ENCODE measurements around the gene BNC2.

BNC2 gene

DNA sequence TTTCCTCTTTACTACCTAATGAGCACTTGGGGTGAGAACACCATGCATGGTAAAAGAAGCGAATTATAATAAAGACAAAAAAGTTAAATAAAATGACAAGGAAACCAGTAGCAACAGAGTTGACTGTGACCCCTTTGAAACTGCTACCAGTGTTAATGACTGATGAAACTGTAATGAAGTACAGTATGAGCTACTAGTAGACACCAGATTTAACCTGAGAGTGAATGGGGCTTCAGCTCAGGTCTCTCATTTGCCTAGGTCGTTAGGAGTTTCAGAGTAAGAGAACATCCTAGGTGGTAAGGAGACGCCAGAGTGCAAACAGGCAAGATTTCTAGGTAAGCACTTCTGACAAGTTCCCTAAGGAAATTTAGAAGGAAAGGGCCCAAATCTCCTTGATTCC lies 346.4 kb downstream of the BNC2 start:
- TF ChIP-seq, protein P1, sequence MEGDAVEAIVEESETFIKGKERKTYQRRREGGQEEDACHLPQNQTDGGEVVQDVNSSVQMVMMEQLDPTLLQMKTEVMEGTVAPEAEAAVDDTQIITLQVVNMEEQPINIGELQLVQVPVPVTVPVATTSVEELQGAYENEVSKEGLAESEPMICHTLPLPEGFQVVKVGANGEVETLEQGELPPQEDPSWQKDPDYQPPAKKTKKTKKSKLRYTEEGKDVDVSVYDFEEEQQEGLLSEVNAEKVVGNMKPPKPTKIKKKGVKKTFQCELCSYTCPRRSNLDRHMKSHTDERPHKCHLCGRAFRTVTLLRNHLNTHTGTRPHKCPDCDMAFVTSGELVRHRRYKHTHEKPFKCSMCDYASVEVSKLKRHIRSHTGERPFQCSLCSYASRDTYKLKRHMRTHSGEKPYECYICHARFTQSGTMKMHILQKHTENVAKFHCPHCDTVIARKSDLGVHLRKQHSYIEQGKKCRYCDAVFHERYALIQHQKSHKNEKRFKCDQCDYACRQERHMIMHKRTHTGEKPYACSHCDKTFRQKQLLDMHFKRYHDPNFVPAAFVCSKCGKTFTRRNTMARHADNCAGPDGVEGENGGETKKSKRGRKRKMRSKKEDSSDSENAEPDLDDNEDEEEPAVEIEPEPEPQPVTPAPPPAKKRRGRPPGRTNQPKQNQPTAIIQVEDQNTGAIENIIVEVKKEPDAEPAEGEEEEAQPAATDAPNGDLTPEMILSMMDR (IDR thresholded peaks at IDR 0.05; ENCODE audit: borderline replicate concordance, control extremely low read depth, extremely low read depth, insufficient read depth, missing control alignments): no peak
- in situ Hi-C loops (cut with MboI; ENCODE audit: low sequenced_read_pairs, unreplicated experiment): no loop called here
- DNase-seq (ENCODE audit: low spot score): no peak

DNA sequence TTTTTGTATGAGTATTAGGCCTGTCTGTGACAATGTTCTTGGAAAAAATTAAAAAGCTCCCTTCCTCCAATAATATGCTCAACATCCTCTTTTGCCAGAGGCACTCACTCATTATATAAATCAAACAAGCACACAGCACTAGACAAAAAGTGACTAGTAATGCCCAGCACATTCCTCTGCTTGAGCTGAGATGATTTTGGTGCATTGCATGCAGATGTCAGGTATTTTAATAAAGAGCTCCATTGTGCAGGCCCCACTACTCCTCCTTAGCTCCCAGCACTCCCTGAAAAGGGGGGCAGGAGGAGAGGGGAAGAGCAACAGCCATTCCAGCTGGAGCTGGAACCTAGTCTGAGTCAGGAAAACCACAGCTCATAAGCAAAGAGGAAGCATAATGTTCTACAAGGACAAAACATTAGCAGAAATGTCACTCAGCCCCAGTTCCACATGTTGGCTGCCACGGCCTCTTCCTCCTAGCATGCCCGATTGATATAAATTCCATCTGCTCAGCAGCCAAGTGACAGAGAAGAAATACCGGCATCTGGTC lies 348.5 kb downstream of the BNC2 start:
- no peak for DNase-seq (ENCODE audit: low spot score)
- in situ Hi-C loops (cut with MboI; ENCODE audit: low sequenced_read_pairs, unreplicated experiment): no loop called here
- TF ChIP-seq, protein P1 (IDR thresholded peaks at IDR 0.05; ENCODE audit: borderline replicate concordance, control extremely low read depth, extremely low read depth, insufficient read depth, missing control alignments): no peak

DNA sequence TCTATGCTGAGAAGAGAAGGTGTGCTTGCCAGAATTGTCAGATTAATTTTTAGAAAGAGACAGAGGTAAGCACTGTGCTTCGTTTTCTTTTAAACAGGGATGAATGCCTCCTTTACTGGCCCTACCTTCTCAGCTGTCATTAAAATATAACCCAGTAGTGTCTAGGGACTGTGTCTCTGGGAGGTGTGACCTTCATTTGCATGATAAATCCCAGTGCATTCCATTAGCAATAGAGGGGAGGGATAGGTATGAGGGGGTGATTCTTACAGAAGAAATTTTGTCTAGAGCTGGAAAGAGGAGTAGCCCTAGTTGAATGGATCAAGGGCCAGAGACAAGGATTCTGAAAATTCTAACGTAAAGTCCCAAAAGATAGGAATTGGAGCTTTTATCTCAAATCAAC lies 351.5 kb downstream of the BNC2 start:
- in situ Hi-C loops (cut with MboI; ENCODE audit: low sequenced_read_pairs, unreplicated experiment): no loop called here
- no peak for DNase-seq (ENCODE audit: low spot score)
- TF ChIP-seq, protein P1 (IDR thresholded peaks at IDR 0.05; ENCODE audit: borderline replicate concordance, control extremely low read depth, extremely low read depth, insufficient read depth, missing control alignments): no peak

DNA sequence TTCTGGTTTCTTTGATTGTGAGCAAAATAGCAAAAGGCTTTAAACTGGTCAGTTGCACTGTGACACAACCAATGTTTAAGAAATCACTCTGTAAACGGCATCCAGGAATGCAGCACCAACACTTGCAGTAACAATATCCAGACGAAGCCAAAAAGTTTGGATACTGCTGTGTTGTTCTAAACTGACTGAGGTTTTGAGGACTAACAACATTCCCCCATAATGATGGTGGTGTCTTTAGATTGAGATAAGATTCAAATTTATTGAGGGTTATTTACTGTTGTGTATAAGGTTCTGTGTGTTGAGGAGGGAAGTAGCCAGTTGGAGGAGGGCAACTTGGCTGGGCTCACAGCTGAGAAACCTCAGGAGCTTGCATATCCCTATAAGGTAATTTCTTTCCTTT lies 353.6 kb downstream of the BNC2 start:
- TF ChIP-seq, protein P1 (IDR thresholded peaks at IDR 0.05; ENCODE audit: borderline replicate concordance, control extremely low read depth, extremely low read depth, insufficient read depth, missing control alignments): no peak
- no peak for DNase-seq (ENCODE audit: low spot score)
- in situ Hi-C loops (cut with MboI; ENCODE audit: low sequenced_read_pairs, unreplicated experiment): no loop called here

DNA sequence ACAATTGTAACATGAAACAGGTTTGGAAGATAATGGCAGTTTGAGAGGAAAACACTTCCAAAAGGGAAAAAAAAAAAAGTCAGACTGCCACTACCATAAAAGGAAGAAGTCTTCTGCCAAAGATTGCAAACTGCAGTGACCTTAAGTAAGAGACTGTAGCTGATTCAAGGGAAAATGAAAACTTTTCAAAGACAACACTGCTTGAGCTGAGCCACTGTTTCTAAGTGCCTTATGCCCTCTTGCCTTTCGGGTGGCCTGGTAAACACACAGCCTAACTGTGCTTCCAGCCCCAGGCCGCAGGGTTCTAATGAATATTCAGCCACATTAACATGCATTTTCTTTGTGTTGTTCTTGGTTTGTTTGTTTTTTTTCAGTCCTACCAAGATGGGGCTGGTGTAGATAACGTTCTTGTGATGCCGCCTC lies 354.6 kb downstream of the BNC2 start:
- TF ChIP-seq, protein P1 (IDR thresholded peaks at IDR 0.05; ENCODE audit: borderline replicate concordance, control extremely low read depth, extremely low read depth, insufficient read depth, missing control alignments): no peak
- no peak for DNase-seq (ENCODE audit: low spot score)

DNA sequence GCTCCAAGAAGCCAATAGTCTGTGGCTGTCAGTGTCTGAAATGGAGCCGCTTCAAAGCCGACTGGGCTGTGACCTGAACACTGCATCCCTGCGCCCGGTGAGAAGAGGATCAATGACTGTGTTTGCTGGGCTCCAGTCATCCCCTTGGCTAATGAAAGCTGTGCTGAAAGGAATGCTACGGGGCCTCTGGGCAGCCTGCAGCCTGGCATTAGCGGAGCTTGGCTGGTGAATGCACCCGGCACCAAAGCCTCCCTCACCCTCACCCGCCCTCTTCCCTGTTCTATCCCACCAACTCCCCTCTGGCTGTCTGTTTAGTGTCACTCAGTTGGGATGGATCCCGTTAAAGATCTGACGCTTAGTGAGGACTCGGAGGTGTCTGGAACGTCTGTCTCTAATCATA lies 355.3 kb downstream of the BNC2 start:
- TF ChIP-seq, protein P1 (IDR thresholded peaks at IDR 0.05; ENCODE audit: borderline replicate concordance, control extremely low read depth, extremely low read depth, insufficient read depth, missing control alignments): no peak
- DNase-seq (ENCODE audit: low spot score): no peak
- in situ Hi-C loops (cut with MboI; ENCODE audit: low sequenced_read_pairs, unreplicated experiment): no loop called here

More for the DNA sequence above, 354.6 kb downstream of the BNC2 start:
- in situ Hi-C loops (cut with MboI; ENCODE audit: low sequenced_read_pairs, unreplicated experiment): no loop called here

All from GM13976 (cell line).